Measurements from ENCODE around the gene MYEOV. TPM values are rescaled to one million over a fixed set of nuclear protein-coding genes. Genes with fewer than 3 reads are reported as not detected.

MYEOV gene
- total RNA-seq, 2 donors from 2014 or later: 4.5 to 8.2 TPM

- no peak for DNase-seq
- no peaks in the 10 kb centered on the region for H3K36me3 ChIP-seq
- H3K4me1 ChIP-seq: no peaks in the 10 kb centered on the region
- H3K9ac ChIP-seq (ENCODE audit: low read depth in 2 of 2, low read length in 2 of 2): no peak overlapping the region
- intact Hi-C loops (cut with DNase I): no loop called here
- no peak overlapping the region for H3K27ac ChIP-seq
- TF ChIP-seq CTCF (IDR thresholded peaks at IDR 0.05): no peak
- H3K9me3 ChIP-seq: no peaks in the 10 kb centered on the region
- no peak overlapping the region for H3K4me3 ChIP-seq
- no peaks in the 10 kb centered on the region for H3K27me3 ChIP-seq
Measured at GRCh38 chr11:69253028-69253427, 40.9 kb upstream of the MYEOV start.

- intact Hi-C loops (cut with DNase I): no loop called here
- no peak overlapping the region for H3K9ac ChIP-seq (ENCODE audit: low read depth in 2 of 2, low read length in 2 of 2)
- TF ChIP-seq CTCF (IDR thresholded peaks at IDR 0.05): no peak
- no peaks in the 10 kb centered on the region for H3K36me3 ChIP-seq
- H3K27me3 ChIP-seq: no peaks in the 10 kb centered on the region
- no peak overlapping the region for H3K27ac ChIP-seq
- DNase-seq: no peak
- no peaks in the 10 kb centered on the region for H3K4me1 ChIP-seq
- no peaks in the 10 kb centered on the region for H3K9me3 ChIP-seq
- H3K4me3 ChIP-seq: no peak overlapping the region
Measured at GRCh38 chr11:69257134-69257533, 36.8 kb upstream of the MYEOV start.

DNA sequence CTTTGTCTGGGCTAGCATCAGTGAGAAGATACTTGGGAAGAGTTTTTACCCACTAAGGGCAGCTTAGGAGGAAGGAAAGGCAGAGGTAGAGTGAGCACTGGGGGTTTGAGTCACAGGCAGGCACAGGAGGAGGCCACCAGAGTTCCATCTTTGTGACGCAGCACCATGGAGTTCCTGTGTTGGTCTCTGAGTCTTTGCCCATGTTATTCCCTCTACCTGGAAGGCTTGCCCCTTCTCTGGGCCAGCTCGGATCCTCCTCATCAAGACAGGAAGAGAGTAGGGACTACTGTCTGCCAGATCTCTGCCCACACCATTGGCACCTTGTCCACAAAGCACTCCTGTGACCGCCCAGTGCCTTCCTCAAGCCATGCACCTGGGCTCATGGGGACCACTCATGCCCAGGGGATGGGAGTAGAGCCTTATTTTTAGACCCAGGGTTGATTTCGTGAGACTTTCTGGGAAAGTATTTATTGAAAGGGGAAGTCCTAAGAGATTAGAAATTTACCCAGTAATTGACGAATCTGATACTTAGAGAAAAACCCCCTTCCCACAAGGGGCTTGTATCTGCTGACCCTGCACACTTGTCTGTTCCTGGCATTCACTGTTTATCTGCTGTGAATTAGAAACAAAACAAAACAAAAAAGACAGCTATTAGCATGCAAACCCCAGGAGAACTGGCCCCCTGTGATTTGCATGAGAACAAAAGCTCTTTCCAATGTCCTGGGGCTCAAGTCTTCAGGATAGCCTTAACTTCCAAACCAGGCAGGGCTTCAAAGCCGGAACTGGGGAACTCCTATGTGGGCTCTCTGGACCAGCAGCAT lies 35.9 kb upstream of the MYEOV start:
- Histone ChIP-seq H3K27me3 (no peaks in the 10 kb centered on the region), H3K4me3 (no peak overlapping the region), H3K9ac (ENCODE audit: low read depth in 2 of 2, low read length in 2 of 2) (no peak overlapping the region), H3K36me3 (no peaks in the 10 kb centered on the region), H3K27ac (no peak overlapping the region), H3K4me1 (no peaks in the 10 kb centered on the region), H3K9me3 (no peaks in the 10 kb centered on the region)
- intact Hi-C loops (cut with DNase I): no loop called here
- DNase-seq: no peak
- TF ChIP-seq CTCF (IDR thresholded peaks at IDR 0.05): no peak

- Histone ChIP-seq H3K4me1 (no peaks in the 10 kb centered on the region), H3K27me3 (no peaks in the 10 kb centered on the region), H3K4me3 (no peak overlapping the region), H3K9ac (ENCODE audit: low read depth in 2 of 2, low read length in 2 of 2) (no peak overlapping the region), H3K36me3 (no peaks in the 10 kb centered on the region), H3K9me3 (no peaks in the 10 kb centered on the region), H3K27ac (no peak overlapping the region)
- intact Hi-C loops (cut with DNase I): no loop called here
- TF ChIP-seq CTCF (IDR thresholded peaks at IDR 0.05): no peak
- no peak for DNase-seq
Measured at GRCh38 chr11:69259096-69259495, 34.9 kb upstream of the MYEOV start.

DNA sequence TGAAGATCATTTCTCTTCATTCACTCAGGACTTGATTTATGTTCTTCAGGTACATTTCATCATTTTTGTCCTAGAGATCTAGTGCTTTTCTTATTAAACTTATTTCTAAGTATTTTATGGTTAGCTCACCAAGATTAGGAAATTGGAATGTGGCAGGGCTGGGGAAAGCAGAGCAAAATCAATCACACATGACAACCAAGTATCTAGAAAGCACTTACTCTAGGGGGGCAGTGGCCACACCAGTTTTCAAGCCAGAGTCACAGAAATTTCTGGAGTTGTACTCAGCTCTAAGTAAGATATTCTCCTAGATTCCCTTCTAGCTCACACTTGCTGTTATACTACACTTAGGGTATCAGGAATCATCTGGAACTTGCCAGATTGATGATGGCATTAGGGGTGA lies 33.3 kb upstream of the MYEOV start:
- no peak overlapping the region for H3K9ac ChIP-seq (ENCODE audit: low read depth in 2 of 2, low read length in 2 of 2)
- DNase-seq: no peak
- H3K4me3 ChIP-seq: no peak overlapping the region
- H3K27ac ChIP-seq: no peak overlapping the region
- intact Hi-C loops (cut with DNase I): no loop called here
- H3K4me1 ChIP-seq: no peaks in the 10 kb centered on the region
- H3K9me3 ChIP-seq: no peaks in the 10 kb centered on the region
- no peaks in the 10 kb centered on the region for H3K27me3 ChIP-seq
- TF ChIP-seq CTCF (IDR thresholded peaks at IDR 0.05): no peak
- H3K36me3 ChIP-seq: no peaks in the 10 kb centered on the region
